ENCODE results near the gene HOXC6.

The HOXC6 gene
- total RNA-seq = 0 to 0.77 (median 0) reads per million in 17 experiments

- no peak for DNase-seq
Measured at GRCh38 chr12:54028314-54029201, at the start of gene HOXC6. Gene HOXC6 (plus strand): TSS chr12:54028440. CDS start chr12:54028522, 82 bp downstream.

- DNase-seq = no peak
Measured at GRCh38 chr12:53978477-53979356, 49.5 kb upstream of the HOXC6 start.

GRCh38 chr12:53980104-53980801 lies 48.0 kb upstream of the HOXC6 start:
- no peak for DNase-seq

GRCh38 chr12:53980802-53981496 lies 47.3 kb upstream of the HOXC6 start:
- DNase-seq = no peak

GRCh38 chr12:53981634-53982565 lies 46.3 kb upstream of the HOXC6 start:
- no peak for DNase-seq

- DNase-seq = no peak
Measured at GRCh38 chr12:53982648-53983567, 45.3 kb upstream of the HOXC6 start.

- DNase-seq = peak in 2 of 4 experiments; percentile 12 to 27
Measured at GRCh38 chr12:53983568-53983949, 44.7 kb upstream of the HOXC6 start.

GRCh38 chr12:53983950-53984572 lies 44.2 kb upstream of the HOXC6 start:
- no peak for DNase-seq

GRCh38 chr12:53984901-53985691 lies 43.1 kb upstream of the HOXC6 start, which contains the start of gene HOXC10:
Gene HOXC10 (plus strand): TSS chr12:53985146. CDS start chr12:53985260, 114 bp downstream.
- DNase-seq = peak; percentile 42 to 67 (median 59)

GRCh38 chr12:53985692-53985993 lies 42.6 kb upstream of the HOXC6 start:
- no peak for DNase-seq

- DNase-seq = no peak
Measured at GRCh38 chr12:53985994-53986685, 42.1 kb upstream of the HOXC6 start.

- no peak for DNase-seq
Measured at GRCh38 chr12:53986686-53987483, 41.4 kb upstream of the HOXC6 start.

- no peak for DNase-seq
Measured at GRCh38 chr12:53987787-53988230, 40.4 kb upstream of the HOXC6 start.

- DNase-seq = no peak
Measured at GRCh38 chr12:53988541-53989226, 39.6 kb upstream of the HOXC6 start.

GRCh38 chr12:53989227-53990113 lies 38.8 kb upstream of the HOXC6 start:
- DNase-seq = peak; percentile 34 to 62 (median 44)

All from suppressor macrophage (primary cell).